ENCODE data around the gene NNT.

GRCh38 chr5:43730832-43731342, 127.9 kb downstream of the NNT start:
- TF ChIP-seq, protein P1, sequence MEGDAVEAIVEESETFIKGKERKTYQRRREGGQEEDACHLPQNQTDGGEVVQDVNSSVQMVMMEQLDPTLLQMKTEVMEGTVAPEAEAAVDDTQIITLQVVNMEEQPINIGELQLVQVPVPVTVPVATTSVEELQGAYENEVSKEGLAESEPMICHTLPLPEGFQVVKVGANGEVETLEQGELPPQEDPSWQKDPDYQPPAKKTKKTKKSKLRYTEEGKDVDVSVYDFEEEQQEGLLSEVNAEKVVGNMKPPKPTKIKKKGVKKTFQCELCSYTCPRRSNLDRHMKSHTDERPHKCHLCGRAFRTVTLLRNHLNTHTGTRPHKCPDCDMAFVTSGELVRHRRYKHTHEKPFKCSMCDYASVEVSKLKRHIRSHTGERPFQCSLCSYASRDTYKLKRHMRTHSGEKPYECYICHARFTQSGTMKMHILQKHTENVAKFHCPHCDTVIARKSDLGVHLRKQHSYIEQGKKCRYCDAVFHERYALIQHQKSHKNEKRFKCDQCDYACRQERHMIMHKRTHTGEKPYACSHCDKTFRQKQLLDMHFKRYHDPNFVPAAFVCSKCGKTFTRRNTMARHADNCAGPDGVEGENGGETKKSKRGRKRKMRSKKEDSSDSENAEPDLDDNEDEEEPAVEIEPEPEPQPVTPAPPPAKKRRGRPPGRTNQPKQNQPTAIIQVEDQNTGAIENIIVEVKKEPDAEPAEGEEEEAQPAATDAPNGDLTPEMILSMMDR (IDR thresholded peaks at IDR 0.05; ENCODE audit: insufficient read depth, low read length, poor library complexity, severe bottlenecking): no peak
- no peak for TF ChIP-seq EZH2phosphoT487 (conservative IDR thresholded peaks at IDR 0.05; ENCODE audit: low read length)

Data from SU-DHL-6 (cell line).